Heart right ventricle (tissue), 16 donors: ENCODE results near the gene YY1. TPM values are rescaled to one million over a fixed set of nuclear protein-coding genes. Genes with fewer than 3 reads are reported as not detected.

Experiments used
- ATAC-seq, 8 donors: fragments of 200-7000 bp; cut with Tn5 transposase; one replicate each; pipeline ENCODE4 v1.9.1; 2020; ENCODE audit warnings: mild to moderate bottlenecking in 8 of 8, moderate library complexity in 8 of 8, moderate number of reproducible peaks in 1 of 8
- DNase-seq, 2 donors: peaks; one replicate each; pipeline ENCODE4 v3.0.0-alpha.2; 2020
- H3K27ac ChIP-seq, 10 donors: fragments of 200-600 bp; sonication (generic) in 2 of 10; one replicate each; pipeline versions ENCODE4 v1.5.0 to v1.8.0; 2020 to 2022; ENCODE audit warnings: mild to moderate bottlenecking in 3 of 10
- H3K27me3 ChIP-seq, 7 donors: fragments of 200-600 bp; one replicate each; pipeline ENCODE4 v1.8.0; 2021 to 2022; ENCODE audit warnings: mild to moderate bottlenecking in 2 of 7
- H3K36me3 ChIP-seq, 9 donors: fragments of 200-600 bp; sonication (generic) in 1 of 9; one replicate each; pipeline versions ENCODE4 v1.5.0 to v1.8.0; 2020 to 2022; ENCODE audit warnings: mild to moderate bottlenecking in 2 of 9
- H3K4me1 ChIP-seq, 9 donors: fragments of 200-600 bp; sonication (generic) in 1 of 9; one replicate each; pipeline versions ENCODE4 v1.5.0 to v1.8.0; 2020 to 2022; ENCODE audit warnings: mild to moderate bottlenecking in 4 of 9
- H3K4me3 ChIP-seq, 10 donors: fragments of 200-600 bp; sonication (generic) in 2 of 10; one replicate each; pipeline versions ENCODE4 v1.5.0 to v1.8.0; 2020 to 2022; ENCODE audit warnings: mild to moderate bottlenecking in 7 of 10, moderate library complexity in 2 of 10
- H3K9me3 ChIP-seq, 11 donors: fragments of 200-600 bp in 10 of 11; sonication (generic) in 2 of 11; one replicate each; pipeline versions ENCODE4 v1.5.0 to v1.8.0; 2013 to 2022; ENCODE audit warnings: mild to moderate bottlenecking in 2 of 11, control low read depth in 1 of 11, moderate library complexity in 1 of 11
- WGBS, 2 donors: extraction: QIAGEN DNeasy Blood & Tissue Kit; methylation state at CpG; one replicate each; pipeline ENCODE4 v1.1.7; 2013; ENCODE audit warnings: inconsistent platforms in 1 of 2; 5-methylcytosine and 5-hydroxymethylcytosine counted together
- intact Hi-C, 10 donors: fragments of 100-400 bp; cut with DNase I; formaldehyde crosslinking; loops; one replicate each; pipeline versions ENCODE4 v1.11.1 to v1.14.2; 2022
- polyA plus RNA-seq, 2 donors: library from polyadenylated mRNA; stranded (reverse); fragments of 200-250 nt; gene quantifications; one replicate each; pipeline ENCODE4 v1.2.3, GENCODE V29; 2013
- total RNA-seq, 10 donors: library from RNA; stranded (reverse); fragmentation: NEBNext Ultra II Directional in 3 of 10; extraction: Animal tissue kit (Norgen Biotek cat#: 25700) in 3 of 10; gene quantifications; one replicate each; pipeline versions ENCODE4 v1.2.1 to v1.2.4, GENCODE V29; 2021 to 2023
- TF ChIP-seq, protein P1 (sequence below), 9 donors: fragments of 200-600 bp; sonication (generic) in 2 of 9; IDR thresholded peaks; one replicate each; pipeline versions ENCODE4 v1.5.0 to v1.8.0; 2021 to 2022; ENCODE audit warnings: antibody characterized with exemption in 9 of 9, mild to moderate bottlenecking in 5 of 9, moderate library complexity in 1 of 9
- donor health status: Arrhythmogenic right ventricular cardiomyopathy.
- donor health status: ischemic (EF 13 %, LVEDD 7.1; RV severe dilation, severe dysfunction).
- donor health status: healthy with polysubstance abuse.
- donor health status: DM: no; HTN: yes; CAD: no.
- donor health status: DM: no; HTN: no; CAD: no.
- donor health status: ischemic (EF 25% LVEDD 6.9; RV normal size, moderate dysfunction).
- donor health status: ischemic (EF 25% LVEDD 5.7; RV mildly dilated, moderate dysfunction).
- donor health status: healthy.
- donor health status: DM: yes; HTN: yes; CAD: no.
- donor health status: Ischemic cardiomyopathy.
- donor health status: ischemic (EF 35%, LVEDD 5.7; RV mildly dilated, moderate dysfunction).
- donor health status: nonischemic (EF 11% LVEDD 7.7; RV severe dilation, severe dysfunction).
- donor health status: DM: yes; HTN: yes; CAD: no.
- donor health status: PGD.
- donor health status: ischemic (EF 29% LVEDD 5.4; RV normal size, mild dysfunction).
- donor health status: nonischemic (EF 23%, LVEDD 6.1; RV moderate dilation, normal function).

YY1 gene
- total and polyA plus RNA-seq, 12 donors, result 17.6 to 58.3 (median 47.9) TPM

DNA sequence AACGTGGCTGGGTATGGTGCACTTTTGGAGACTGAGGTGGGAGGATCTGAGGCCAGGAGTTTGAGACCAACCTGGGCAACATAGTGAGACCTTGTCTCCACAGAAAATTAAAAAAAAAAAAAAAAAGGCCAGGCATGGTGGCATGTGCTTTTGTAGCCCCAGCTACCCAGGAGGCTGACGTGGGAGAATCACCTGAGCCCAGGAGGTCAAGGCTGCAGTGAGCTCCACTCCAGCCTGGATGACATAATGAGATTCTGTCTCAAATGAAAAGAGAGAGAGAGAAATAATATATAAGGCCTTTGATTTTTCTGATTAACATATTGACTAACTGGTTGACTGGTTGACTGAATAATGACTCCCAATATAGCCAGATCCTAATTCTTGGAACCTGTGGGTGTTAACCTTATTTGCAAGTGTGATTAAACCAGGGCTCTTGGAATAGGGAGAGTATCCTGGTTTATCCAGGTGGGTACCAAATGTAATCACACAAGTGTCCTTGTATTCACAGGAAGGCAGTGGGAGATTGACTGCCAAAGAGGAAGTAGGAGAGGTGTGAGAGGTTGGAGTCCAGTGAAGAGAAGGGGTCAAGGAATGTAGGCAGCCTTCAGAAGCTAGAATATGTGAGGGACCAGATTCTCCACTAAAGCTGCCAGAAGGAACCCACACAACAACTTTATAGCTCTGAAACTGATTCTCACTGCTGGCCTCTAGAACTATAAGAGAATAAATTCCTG, 12.0 kb downstream of the YY1 start:
- DNase-seq (no peak), ATAC-seq (no peak)
- peaks cover 3 to 95% (median 49%) of the 10 kb centered on the region in 9 donors for H3K4me1 ChIP-seq
- H3K9me3 ChIP-seq, result no peaks in the 10 kb centered on the region
- 85 to 88% methylated on average over 2 of the region's 2 CpGs for WGBS, 2 donors
- H3K27me3 ChIP-seq, result no peaks in the 10 kb centered on the region
- intact Hi-C loops, result no loop called here
- H3K4me3 ChIP-seq, result no peak overlapping the region
- no peak overlapping the region for H3K27ac ChIP-seq
- TF ChIP-seq, protein P1, sequence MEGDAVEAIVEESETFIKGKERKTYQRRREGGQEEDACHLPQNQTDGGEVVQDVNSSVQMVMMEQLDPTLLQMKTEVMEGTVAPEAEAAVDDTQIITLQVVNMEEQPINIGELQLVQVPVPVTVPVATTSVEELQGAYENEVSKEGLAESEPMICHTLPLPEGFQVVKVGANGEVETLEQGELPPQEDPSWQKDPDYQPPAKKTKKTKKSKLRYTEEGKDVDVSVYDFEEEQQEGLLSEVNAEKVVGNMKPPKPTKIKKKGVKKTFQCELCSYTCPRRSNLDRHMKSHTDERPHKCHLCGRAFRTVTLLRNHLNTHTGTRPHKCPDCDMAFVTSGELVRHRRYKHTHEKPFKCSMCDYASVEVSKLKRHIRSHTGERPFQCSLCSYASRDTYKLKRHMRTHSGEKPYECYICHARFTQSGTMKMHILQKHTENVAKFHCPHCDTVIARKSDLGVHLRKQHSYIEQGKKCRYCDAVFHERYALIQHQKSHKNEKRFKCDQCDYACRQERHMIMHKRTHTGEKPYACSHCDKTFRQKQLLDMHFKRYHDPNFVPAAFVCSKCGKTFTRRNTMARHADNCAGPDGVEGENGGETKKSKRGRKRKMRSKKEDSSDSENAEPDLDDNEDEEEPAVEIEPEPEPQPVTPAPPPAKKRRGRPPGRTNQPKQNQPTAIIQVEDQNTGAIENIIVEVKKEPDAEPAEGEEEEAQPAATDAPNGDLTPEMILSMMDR (IDR thresholded peaks at IDR 0.05), result no peak
- peaks cover 0 to 3% (median 0%) of the 10 kb centered on the region in 9 donors for H3K36me3 ChIP-seq

DNA sequence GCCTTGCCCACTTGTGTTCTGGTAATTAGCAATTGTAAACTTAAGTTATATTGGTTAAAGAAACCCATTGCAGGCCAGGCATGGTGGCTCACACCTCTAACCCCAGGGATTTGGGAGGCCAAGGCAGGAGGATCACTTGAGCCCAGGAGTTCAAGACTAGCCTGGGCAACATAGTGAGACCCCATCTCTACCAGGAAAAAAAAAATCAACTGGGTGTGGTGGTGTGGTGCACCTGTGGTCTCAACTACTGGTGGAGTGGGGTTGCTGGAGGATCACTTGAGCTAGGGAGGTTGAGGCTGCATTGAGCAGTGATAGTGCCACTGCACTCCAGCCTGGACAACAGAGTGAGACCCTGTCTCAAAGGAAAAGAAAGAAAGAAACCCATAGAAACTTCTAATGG, 13.7 kb downstream of the YY1 start:
- no peak for ATAC-seq
- Histone ChIP-seq H3K27ac (no peak overlapping the region), H3K9me3 (no peaks in the 10 kb centered on the region), H3K4me1 (peaks cover 3 to 92% (median 45%) of the 10 kb centered on the region in 9 donors), H3K4me3 (no peak overlapping the region), H3K36me3 (peaks cover 0 to 3% (median 0%) of the 10 kb centered on the region in 9 donors), H3K27me3 (no peaks in the 10 kb centered on the region)
- TF ChIP-seq, protein P1 (IDR thresholded peaks at IDR 0.05), result no peak
- intact Hi-C loops, result no loop called here
- no peak for DNase-seq

DNA sequence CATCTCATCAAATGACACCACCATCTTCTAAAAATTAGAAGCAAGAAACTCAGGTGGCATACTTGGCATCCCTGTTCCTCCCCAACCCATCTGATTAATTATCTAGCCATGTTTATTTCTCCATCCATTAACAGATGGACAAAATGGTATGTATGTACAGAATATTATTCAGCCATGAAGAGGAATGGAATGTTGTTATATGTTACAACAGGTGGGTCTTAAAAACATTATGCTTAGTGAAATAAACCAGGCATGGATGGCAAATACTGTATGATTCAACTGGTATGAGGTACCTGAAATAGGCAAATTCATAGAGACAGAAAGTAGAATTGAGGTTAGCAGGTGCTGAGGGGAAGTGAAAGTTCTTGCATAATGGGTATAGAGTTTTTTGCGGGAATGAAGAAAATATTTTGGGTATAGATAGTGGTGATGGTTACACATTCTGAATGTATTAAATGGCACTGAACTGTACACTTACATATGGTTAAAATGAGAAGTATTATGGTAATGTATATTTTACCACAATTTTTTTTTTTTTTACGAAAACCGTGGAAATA, 17.5 kb downstream of the YY1 start:
- Histone ChIP-seq H3K27ac (no peak overlapping the region), H3K4me1 (peaks cover 0 to 87% (median 49%) of the 10 kb centered on the region in 9 donors), H3K9me3 (no peaks in the 10 kb centered on the region), H3K27me3 (no peaks in the 10 kb centered on the region), H3K36me3 (no peaks in the 10 kb centered on the region), H3K4me3 (no peak overlapping the region)
- TF ChIP-seq, protein P1 (IDR thresholded peaks at IDR 0.05), result no peak
- DNase-seq (no peak), ATAC-seq (no peak)
- 92 to 94% methylated on average over 3 of the region's 3 CpGs for WGBS, 2 donors
- intact Hi-C loops, result no loop called here

DNA sequence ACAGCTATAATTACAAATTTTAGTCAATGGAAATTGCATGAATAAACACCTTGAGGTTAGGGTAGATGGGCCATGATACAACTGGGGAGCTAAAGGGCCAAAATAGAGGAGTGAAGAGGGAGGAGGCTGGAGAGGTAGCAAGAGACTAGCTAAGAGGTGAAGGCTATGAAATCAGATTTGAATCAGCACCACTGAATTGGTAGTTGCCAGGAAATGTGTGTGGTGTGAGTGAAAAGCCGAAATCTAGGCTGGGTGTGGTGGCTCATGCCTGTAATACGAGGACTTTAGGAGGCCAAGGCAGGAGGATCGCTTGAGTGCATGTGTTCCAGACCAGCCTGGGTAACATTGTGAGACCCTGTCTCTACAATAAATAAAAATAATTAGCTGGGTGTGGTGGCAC, 22.7 kb downstream of the YY1 start:
- intact Hi-C loops, result loop anchor here in 2 of 10 donors (2.0 to 10.0 kb wide), 2 partner anchors 15 to 393 kb away; no protein-coding TSS in a partner anchor
- Histone ChIP-seq H3K9me3 (no peaks in the 10 kb centered on the region), H3K36me3 (peaks cover 0 to 44% (median 6%) of the 10 kb centered on the region in 9 donors), H3K4me3 (no peak overlapping the region), H3K27ac (peak overlapping the region in 3 of 10 donors; percentile 20 to 64 (median 29)), H3K4me1 (peaks cover 0 to 80% (median 53%) of the 10 kb centered on the region in 9 donors), H3K27me3 (no peaks in the 10 kb centered on the region)
- 89 to 92% methylated on average over 3 of the region's 3 CpGs for WGBS, 2 donors
- DNase-seq (no peak), ATAC-seq (no peak)
- TF ChIP-seq, protein P1 (IDR thresholded peaks at IDR 0.05), result no peak
